Erythroblast (primary cell): ENCODE results near the gene PPCDC.
A peak's percentile ranks its signal among the peaks of the same experiment; 100 is the strongest.

Experiments
- DNase-seq, 2 experiments: peaks; one replicate each; lab custom pipeline; 2025; lab: John Stamatoyannopoulos, UW
- GATA1 ChIP-seq: IDR thresholded peaks from 2 replicates; pipeline ENCODE4 v1.6.1; 2011; ENCODE audit warnings: low read depth, mild to moderate bottlenecking, control low read depth, low read length, moderate library complexity
- POLR2A ChIP-seq: IDR thresholded peaks from 2 replicates; pipeline ENCODE4 v1.6.1; 2011; ENCODE audit warnings: mild to moderate bottlenecking, low read length

The PPCDC gene

GRCh38 chr15:75043509-75044257 lies 20.3 kb downstream of the PPCDC start:
- peak; percentile 95 to 96 for DNase-seq
- peak; percentile 52 for TF ChIP-seq POLR2A
- TF ChIP-seq GATA1, result no peak

GRCh38 chr15:75044258-75044878 lies 21.0 kb downstream of the PPCDC start:
- no peak for DNase-seq
- no peak for TF ChIP-seq GATA1
- no peak for TF ChIP-seq POLR2A

- no peak for TF ChIP-seq GATA1
- no peak for TF ChIP-seq POLR2A
- DNase-seq, result no peak
Observed at GRCh38 chr15:75045332-75046015, 22.1 kb downstream of the PPCDC start.

- no peak for DNase-seq
- no peak for TF ChIP-seq GATA1
- no peak for TF ChIP-seq POLR2A
Observed at GRCh38 chr15:75048394-75048793, 25.0 kb downstream of the PPCDC start.

GRCh38 chr15:75049392-75049791 lies 26.0 kb downstream of the PPCDC start:
- TF ChIP-seq GATA1, result no peak
- no peak for TF ChIP-seq POLR2A
- no peak for DNase-seq

- no peak for TF ChIP-seq POLR2A
- TF ChIP-seq GATA1, result no peak
Observed at GRCh38 chr15:75050283-75050682, 26.9 kb downstream of the PPCDC start.

GRCh38 chr15:75051191-75051608 lies 27.8 kb downstream of the PPCDC start:
- DNase-seq, result no peak
- TF ChIP-seq POLR2A (no peak), GATA1 (no peak)

More at GRCh38 chr15:75050283-75050682, 26.9 kb downstream of the PPCDC start:
- DNase-seq, result no peak

- no peak for DNase-seq
- TF ChIP-seq GATA1 (no peak), POLR2A (no peak)
Observed at GRCh38 chr15:75051711-75052110, 28.3 kb downstream of the PPCDC start.

GRCh38 chr15:75052972-75053747 lies 29.8 kb downstream of the PPCDC start:
- no peak for DNase-seq
- TF ChIP-seq POLR2A (no peak), GATA1 (no peak)

- DNase-seq, result no peak
- TF ChIP-seq GATA1, result no peak
- TF ChIP-seq POLR2A, result no peak
Observed at GRCh38 chr15:75053748-75054125, 30.3 kb downstream of the PPCDC start.

GRCh38 chr15:75054172-75054897 lies 30.9 kb downstream of the PPCDC start:
- no peak for DNase-seq
- no peak for TF ChIP-seq GATA1
- TF ChIP-seq POLR2A, result no peak

GRCh38 chr15:75056036-75056435 lies 32.6 kb downstream of the PPCDC start:
- DNase-seq, result no peak
- TF ChIP-seq POLR2A, result no peak
- TF ChIP-seq GATA1, result no peak

GRCh38 chr15:75058127-75058905 lies 34.9 kb downstream of the PPCDC start:
- no peak for TF ChIP-seq GATA1
- no peak for TF ChIP-seq POLR2A
- no peak for DNase-seq
